ENCODE results near the gene AQP10.
"Not testable (repeated sequence)": the region's sequence is repeated elsewhere in the genome, so short reads cannot be mapped to it uniquely, and the experiment has no call there.

AQP10 gene

GRCh38 chr1:154344977-154345837, 24.3 kb downstream of the AQP10 start:
- peak; percentile 58 for DNase-seq (ENCODE audit: low spot score)

GRCh38 chr1:154346276-154346917, 25.5 kb downstream of the AQP10 start:
- DNase-seq (ENCODE audit: low spot score), result no peak

- no peak for DNase-seq (ENCODE audit: low spot score)
Observed at GRCh38 chr1:154347961-154348360, 27.1 kb downstream of the AQP10 start.

GRCh38 chr1:154348429-154349076, 27.7 kb downstream of the AQP10 start:
- DNase-seq (ENCODE audit: low spot score), result no peak

- DNase-seq (ENCODE audit: low spot score), result no peak
Observed at GRCh38 chr1:154349121-154349520, 28.2 kb downstream of the AQP10 start.

GRCh38 chr1:154350383-154350782, 29.5 kb downstream of the AQP10 start:
- DNase-seq (ENCODE audit: low spot score), result no peak

GRCh38 chr1:154351363-154352068, 30.6 kb downstream of the AQP10 start:
- DNase-seq (ENCODE audit: low spot score), result peak; percentile 2

GRCh38 chr1:154352245-154352580, 31.3 kb downstream of the AQP10 start:
- DNase-seq (ENCODE audit: low spot score), result peak; percentile 18

GRCh38 chr1:154352581-154353459, 31.9 kb downstream of the AQP10 start:
- DNase-seq (ENCODE audit: low spot score), result peak; percentile 21

GRCh38 chr1:154353460-154353904, 32.6 kb downstream of the AQP10 start:
- no peak for DNase-seq (ENCODE audit: low spot score)

GRCh38 chr1:154353966-154354365, 33.1 kb downstream of the AQP10 start:
- DNase-seq (ENCODE audit: low spot score), result peak; percentile 0

- DNase-seq (ENCODE audit: low spot score), result no peak
Observed at GRCh38 chr1:154358519-154358918, 37.6 kb downstream of the AQP10 start.

GRCh38 chr1:154360288-154360687, 39.4 kb downstream of the AQP10 start:
- no peak for DNase-seq (ENCODE audit: low spot score)

GRCh38 chr1:154360881-154361280, 40.0 kb downstream of the AQP10 start:
- DNase-seq (ENCODE audit: low spot score), result not testable (repeated sequence)

- no peak for DNase-seq (ENCODE audit: low spot score)
Observed at GRCh38 chr1:154361357-154361756, 40.5 kb downstream of the AQP10 start.

GRCh38 chr1:154371436-154371835, 50.5 kb downstream of the AQP10 start:
- no peak for DNase-seq (ENCODE audit: low spot score)

GRCh38 chr1:154373777-154374357, 53.0 kb downstream of the AQP10 start:
- DNase-seq (ENCODE audit: low spot score), result not testable (repeated sequence)

Measured in hepatic stellate cell (primary cell).